NCI-H524 treated with DMSO at 0.1 percent for 48 hours (cell line): ENCODE results near the gene ALPP.
"Not testable (repeated sequence)": the region's sequence is repeated elsewhere in the genome, so short reads cannot be mapped to it uniquely, and the experiment has no call there.

Source experiments
- DNase-seq: peaks from one replicate; lab custom pipeline; 2025; lab: John Stamatoyannopoulos, UW

ALPP gene

GRCh38 chr2:232341061-232341738 is 37.4 kb upstream of the ALPP start:
- DNase-seq, result no peak

- no peak for DNase-seq
Observed at GRCh38 chr2:232341739-232342126, 36.8 kb upstream of the ALPP start.

GRCh38 chr2:232342635-232343565 is 35.7 kb upstream of the ALPP start:
- DNase-seq, result no peak

- no peak for DNase-seq
Observed at GRCh38 chr2:232343821-232344220, 34.7 kb upstream of the ALPP start.

- DNase-seq, result no peak
Observed at GRCh38 chr2:232345251-232345650, 33.3 kb upstream of the ALPP start.

- DNase-seq, result no peak
Observed at GRCh38 chr2:232347369-232347768, 31.2 kb upstream of the ALPP start.

- DNase-seq, result no peak
Observed at GRCh38 chr2:232348936-232349335, 29.6 kb upstream of the ALPP start.

GRCh38 chr2:232349546-232349945 is 29.0 kb upstream of the ALPP start:
- DNase-seq, result no peak

- no peak for DNase-seq
Observed at GRCh38 chr2:232349946-232350635, 28.5 kb upstream of the ALPP start.

- no peak for DNase-seq
Observed at GRCh38 chr2:232350804-232351685, 27.5 kb upstream of the ALPP start.

GRCh38 chr2:232351686-232352510 is 26.7 kb upstream of the ALPP start:
- no peak for DNase-seq

GRCh38 chr2:232352511-232353091 is 25.9 kb upstream of the ALPP start:
- DNase-seq, result no peak

GRCh38 chr2:232353096-232353495 is 25.5 kb upstream of the ALPP start:
- no peak for DNase-seq

- no peak for DNase-seq
Observed at GRCh38 chr2:232353660-232354059, 24.9 kb upstream of the ALPP start.

GRCh38 chr2:232354069-232354468 is 24.5 kb upstream of the ALPP start:
- DNase-seq, result no peak

- no peak for DNase-seq
Observed at GRCh38 chr2:232361646-232362045, 16.9 kb upstream of the ALPP start.

GRCh38 chr2:232362174-232362900 is 16.2 kb upstream of the ALPP start:
- DNase-seq, result no peak

GRCh38 chr2:232363064-232363783 is 15.3 kb upstream of the ALPP start:
- DNase-seq, result not testable (repeated sequence)
